Measurements from ENCODE around the gene UBALD2.
"Not testable (repeated sequence)": the region's sequence is repeated elsewhere in the genome, so short reads cannot be mapped to it uniquely, and the experiment has no call there.

DNA sequence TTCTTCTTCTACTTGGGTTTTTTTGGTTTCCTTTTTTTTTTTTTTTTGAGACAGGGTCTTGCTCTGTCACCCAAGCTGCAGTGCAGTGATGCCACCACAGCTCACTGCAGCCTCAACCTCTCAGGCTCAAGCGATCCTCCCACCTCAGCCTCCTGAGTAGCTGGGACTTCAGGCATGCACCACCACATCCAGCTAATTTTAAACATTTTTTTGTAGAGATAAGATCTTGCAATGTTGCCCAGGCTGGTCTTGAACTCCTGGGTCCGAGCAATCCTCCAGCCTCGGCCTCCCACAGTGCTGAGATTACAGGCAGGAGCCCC, 39.9 kb downstream of the UBALD2 start:
- not testable (repeated sequence) for TF ChIP-seq EZH2 (IDR thresholded peaks at IDR 0.05); POLR2AphosphoS5 (IDR thresholded peaks at IDR 0.05; ENCODE audit: borderline replicate concordance, low read depth, low read length)
